ENCODE results near the gene DFFB. TPM values are rescaled to one million over a fixed set of nuclear protein-coding genes. Genes with fewer than 3 reads are reported as not detected.

The DFFB gene
- total and polyA plus RNA-seq, 9 of the 15 experiments (the other 6 are each of a cell fraction or from before 2014, with no cell fraction given), result 2.3 to 15.8 (median 11.5) TPM

- intact Hi-C loops (cut with micrococcal nuclease) (loop anchor here (5.0 to 10.0 kb wide), 2 partner anchors 152 to 1835 kb away; no protein-coding TSS in a partner anchor), in situ Hi-C loops (cut with MboI) (no loop called here)
- TF ChIP-seq ZNF444 (CRISPR knock-in tag; IDR thresholded peaks at IDR 0.05), result no peak
- TF ChIP-seq ATF2 (CRISPR knock-in tag; IDR thresholded peaks at IDR 0.05), result no peak
- no peak for TF ChIP-seq STAT5B (CRISPR knock-in tag; IDR thresholded peaks at IDR 0.05)
- no peak for TF ChIP-seq ARNT (IDR thresholded peaks at IDR 0.05)
- no peak for TF ChIP-seq SREBF1 (IDR thresholded peaks at IDR 0.05; ENCODE audit: borderline replicate concordance, low read depth, low read length)
- TF ChIP-seq MBD2 (IDR thresholded peaks at IDR 0.05; ENCODE audit: borderline replicate concordance, low read depth), result no peak
- TF ChIP-seq PYGO2 (tag; IDR thresholded peaks at IDR 0.05), result no peak
- TF ChIP-seq POLR2A (conservative IDR thresholded peaks at IDR 0.05), result no peak
- TF ChIP-seq MECOM (CRISPR knock-in tag; IDR thresholded peaks at IDR 0.05), result no peak
- TF ChIP-seq ZNF551 (CRISPR knock-in tag; IDR thresholded peaks at IDR 0.05), result no peak
- TF ChIP-seq ARID3B (CRISPR knock-in tag; IDR thresholded peaks at IDR 0.05; ENCODE audit: borderline replicate concordance), result no peak
- TF ChIP-seq YBX1 (IDR thresholded peaks at IDR 0.05), result no peak
- TF ChIP-seq KDM2B (CRISPR knock-in tag; IDR thresholded peaks at IDR 0.05), result no peak
- TF ChIP-seq ASH1L (IDR thresholded peaks at IDR 0.05; ENCODE audit: borderline replicate concordance, low read depth, partially characterized antibody), result no peak
- no peak for TF ChIP-seq GTF2B (IDR thresholded peaks at IDR 0.05; ENCODE audit: extremely low read depth, insufficient read length)
- TF ChIP-seq PKNOX1 (IDR thresholded peaks at IDR 0.05), result no peak
- Histone ChIP-seq H3K4me1 (replicated peaks in 1 of 2; ENCODE audit: control insufficient read depth in 2 of 2, insufficient read depth in 2 of 2, low read length in 2 of 2) (peaks cover 10 to 73% of the 10 kb centered on the region in 2 experiments; a peak in 4 of 5 replicates), H2AFZ (ENCODE audit: low read depth, low read length) (no peak overlapping the region), H3K4me3 (no peak overlapping the region), H3K36me3 (ENCODE audit: control insufficient read depth, insufficient read depth, low read length) (no peaks in the 10 kb centered on the region), H3K9me1 (ENCODE audit: control insufficient read depth, insufficient read depth, low read length) (no peaks in the 10 kb centered on the region), H3K9me3 (replicated peaks; ENCODE audit: control insufficient read depth, insufficient read depth, low read depth, low read length) (no peaks in the 10 kb centered on the region), H4K20me1 (replicated peaks; ENCODE audit: control insufficient read depth, insufficient read depth, low read length) (peaks cover 22% of the 10 kb centered on the region; the same call in 1 of the 2 replicates), H3K9ac (ENCODE audit: insufficient read depth in 1 of 2, low read depth in 2 of 2, low read length in 2 of 2) (no peak overlapping the region), H3K27me3 (ENCODE audit: control insufficient read depth in 2 of 2, insufficient read depth in 2 of 2, low read length in 2 of 2) (peaks cover 7 to 33% of the 10 kb centered on the region in 2 experiments), H3K27ac (ENCODE audit: extremely low read depth, low read depth, low read length) (no peak overlapping the region), H3K79me2 (ENCODE audit: control insufficient read depth, insufficient read depth, low read length) (no peaks in the 10 kb centered on the region), H3K4me2 (ENCODE audit: insufficient read depth, low read length) (no peak overlapping the region)
- 18% methylated on average over 30 of the region's 30 CpGs for WGBS (ENCODE audit: insufficient coverage, low coverage, missing lambda C conversion rate)
- FAIRE-seq, result no peak
- POLR2A ChIA-PET, result no interaction called here
- CTCF ChIA-PET (ENCODE audit: low intra/inter-chr PET ratio), result interaction anchor here (1.2 kb wide), 1 partner anchor 150 kb away, joined by 3 read pairs; no protein-coding TSS in a partner anchor
- no TSS peak for BruUV-seq (replicated peaks)
- no peak for ATAC-seq
- DNase-seq (ENCODE audit: extremely low read depth in 1 of 4, low spot score in 3 of 4), result no peak
Measured at GRCh38 chr1:3910049-3910731, 52.9 kb downstream of the DFFB start.

All from K562 (cell line).